GM19468 (cell line): ENCODE data around the gene PNMA1.
"Not testable (repeated sequence)": the region's sequence is repeated elsewhere in the genome, so short reads cannot be mapped to it uniquely, and the experiment has no call there.

Source experiments
- ATAC-seq: cut with Tn5 transposase; IDR thresholded peaks from one replicate; pipeline ENCODE4 v1.9.1; 2021; ENCODE audit warnings: mild to moderate bottlenecking, moderate library complexity, moderate number of reproducible peaks; ENCODE audit not compliant: unreplicated experiment; ENCODE audit errors: extremely low read depth

The PNMA1 gene

GRCh38 chr14:73719361-73719760, 5.2 kb upstream of the PNMA1 start:
- ATAC-seq: no peak

- ATAC-seq: no peak
Observed at GRCh38 chr14:73718418-73719251, 4.5 kb upstream of the PNMA1 start.

- no peak for ATAC-seq
Observed at GRCh38 chr14:73717711-73718417, 3.7 kb upstream of the PNMA1 start.

GRCh38 chr14:73717266-73717665, 3.1 kb upstream of the PNMA1 start:
- ATAC-seq: no peak

DNA sequence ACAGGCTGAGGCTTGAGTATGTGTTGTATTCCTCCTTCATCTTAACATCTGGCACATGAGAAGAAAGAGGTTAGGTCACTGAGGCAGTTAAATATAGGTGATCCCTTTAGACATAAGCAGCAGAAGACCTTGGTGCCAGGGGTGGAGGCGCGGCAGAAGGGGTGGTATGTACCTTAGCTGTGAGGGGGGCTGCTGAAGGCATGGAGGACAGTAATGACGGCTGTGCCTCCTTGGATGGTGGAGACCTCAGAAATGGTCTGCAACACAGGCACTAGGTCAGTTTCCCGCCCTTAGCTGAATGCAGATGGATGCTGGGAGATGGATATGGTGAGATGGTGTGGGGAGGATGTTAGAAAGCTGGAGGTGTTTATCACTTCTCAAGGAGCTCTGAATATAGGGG, 1.5 kb upstream of the PNMA1 start:
- ATAC-seq: no peak

- no peak for ATAC-seq
Observed at GRCh38 chr14:73714656-73715081, 485 bp upstream of the PNMA1 start.

DNA sequence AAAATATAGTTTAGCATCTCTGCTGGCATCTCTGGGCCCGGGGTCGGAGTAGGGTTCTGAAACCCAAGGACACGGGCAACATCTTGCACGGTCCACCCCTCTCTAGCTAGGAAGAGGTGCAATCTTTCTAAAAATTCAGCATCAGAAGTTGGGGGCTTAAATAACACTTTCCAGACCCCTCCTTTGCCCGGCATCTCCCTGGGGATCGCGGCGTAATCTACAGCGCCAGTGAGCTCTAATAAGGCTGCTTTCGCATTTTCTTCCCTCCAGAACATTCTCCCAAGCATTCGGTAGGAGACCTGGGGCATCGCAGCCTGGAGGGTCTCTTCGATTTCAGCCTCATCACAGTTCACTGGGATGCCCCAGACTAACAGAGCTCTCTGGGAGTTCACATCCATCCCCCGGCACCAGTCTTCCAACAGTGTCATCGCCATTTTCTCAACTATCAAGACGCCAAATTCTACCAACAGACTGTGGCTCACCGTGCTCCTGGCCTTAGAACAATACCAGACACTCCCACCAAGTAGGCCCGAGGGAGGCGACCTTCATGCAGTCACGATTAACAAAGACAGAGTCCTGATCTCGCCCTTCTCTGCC, 880 bp downstream of the PNMA1 start:
- no peak for ATAC-seq

- ATAC-seq: no peak
Observed at GRCh38 chr14:73712540-73713180, 1.5 kb downstream of the PNMA1 start.

GRCh38 chr14:73712071-73712506, 2.1 kb downstream of the PNMA1 start:
- ATAC-seq: no peak

DNA sequence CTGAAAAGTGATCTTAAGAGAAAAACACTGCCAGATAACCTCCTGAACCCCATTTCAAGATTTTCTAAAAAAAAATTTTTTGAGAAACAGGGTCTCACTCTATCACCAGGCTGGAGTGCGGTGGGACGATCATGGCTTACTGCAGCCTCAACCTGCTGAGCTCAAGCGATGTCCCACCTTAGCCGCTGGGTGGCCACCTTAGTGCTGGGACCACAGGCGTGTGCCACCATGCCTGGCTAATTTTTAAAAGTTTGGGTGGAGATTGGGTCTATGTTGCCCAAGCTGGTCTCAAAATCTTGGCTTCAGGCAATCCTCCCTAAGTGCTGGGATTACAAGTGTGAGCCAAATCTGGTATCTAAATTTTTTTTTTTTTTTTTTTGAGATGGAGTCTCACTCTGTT, 3.4 kb downstream of the PNMA1 start:
- no peak for ATAC-seq

DNA sequence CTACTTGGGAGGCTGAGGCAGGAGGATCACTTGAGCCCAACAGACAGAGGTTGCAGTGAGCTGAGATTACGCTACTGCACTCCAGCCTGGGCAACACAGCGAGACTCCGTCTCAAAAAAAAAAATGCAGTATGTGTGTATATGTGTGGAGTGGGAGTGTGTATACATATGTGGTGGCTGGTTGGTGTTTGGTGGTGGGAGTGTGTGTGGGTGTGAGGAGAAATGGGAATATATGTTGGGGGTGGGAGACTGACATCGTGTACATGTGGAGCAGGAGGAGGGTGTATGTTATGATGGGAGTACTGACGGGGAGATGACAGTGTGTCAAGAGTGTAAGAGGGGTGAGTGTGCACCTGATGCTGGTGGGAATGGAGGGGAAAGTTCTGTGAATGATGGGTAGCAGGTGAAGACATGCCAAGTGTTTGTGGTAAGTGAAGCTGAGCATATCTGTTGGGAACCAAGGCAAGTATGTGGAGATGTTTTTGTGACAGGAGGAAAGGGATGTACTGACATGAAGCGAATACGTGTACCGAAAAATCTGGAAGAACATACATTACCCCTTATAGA, 4.2 kb downstream of the PNMA1 start:
- no peak for ATAC-seq

GRCh38 chr14:73708076-73708475, 6.1 kb downstream of the PNMA1 start:
- not testable (repeated sequence) for ATAC-seq

DNA sequence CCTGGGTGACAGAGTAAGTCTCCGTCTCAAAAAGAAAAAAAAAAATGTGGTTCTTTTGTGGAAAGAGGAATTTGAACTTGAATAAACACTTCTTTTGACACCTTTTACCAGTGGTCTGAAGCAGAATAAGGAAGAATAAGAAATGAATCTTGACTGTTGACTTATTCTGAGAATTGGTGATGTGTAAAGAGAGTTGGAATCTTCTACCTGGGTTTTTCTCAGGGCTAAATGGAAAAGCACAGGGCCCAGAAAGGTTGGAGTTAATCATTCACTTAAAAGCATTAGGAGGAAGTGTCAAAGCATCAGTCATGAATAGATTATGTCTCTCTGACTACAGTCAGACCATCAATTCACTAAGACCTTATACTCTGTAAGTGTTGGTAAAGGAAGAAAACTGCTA, 13.9 kb downstream of the PNMA1 start:
- ATAC-seq: no peak

DNA sequence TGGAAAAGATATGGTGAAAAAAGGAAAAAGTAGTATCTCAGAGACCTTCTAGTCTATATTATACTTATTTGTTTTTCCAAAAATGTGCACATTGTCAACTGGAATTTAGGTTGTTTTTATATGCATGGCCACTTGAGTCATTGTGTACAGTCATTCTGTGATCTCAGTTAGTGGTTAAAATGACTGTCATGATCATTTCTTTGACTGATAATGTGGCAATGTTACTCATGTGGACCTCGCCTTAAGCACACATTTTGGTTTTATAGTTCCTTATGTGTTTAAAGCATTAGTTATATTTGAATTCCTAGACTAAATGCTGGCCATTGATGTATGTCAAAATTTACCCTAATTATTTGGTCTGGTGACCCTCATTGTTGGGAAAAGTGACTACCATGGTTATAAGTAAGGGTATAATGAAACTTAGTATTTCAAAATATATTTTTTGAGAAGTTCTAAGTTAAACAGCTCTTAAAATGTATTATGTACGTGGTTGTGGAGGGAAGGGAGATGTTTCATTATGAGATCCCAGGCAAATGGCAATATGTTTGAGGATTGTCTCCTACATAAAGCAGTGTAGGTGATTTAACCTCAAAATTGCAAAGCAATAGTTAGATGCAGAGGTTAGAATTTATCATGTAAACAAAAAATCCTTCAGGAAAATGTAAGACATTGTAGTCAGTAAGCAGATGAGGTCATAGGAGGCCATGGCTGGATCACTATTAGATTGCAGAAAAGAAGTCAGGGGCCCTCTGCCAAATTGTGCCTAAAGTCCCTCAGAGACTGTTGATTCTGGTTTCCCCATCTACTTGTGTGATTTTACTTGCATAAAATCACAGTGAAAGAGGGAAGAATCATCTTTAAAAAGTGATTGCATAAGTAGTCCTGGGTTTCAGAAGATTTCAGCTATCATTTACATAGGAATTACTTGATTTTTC, 17.5 kb downstream of the PNMA1 start:
- ATAC-seq: peak; percentile 46

- ATAC-seq: peak; percentile 7
Observed at GRCh38 chr14:73695997-73696396, 18.2 kb downstream of the PNMA1 start.

DNA sequence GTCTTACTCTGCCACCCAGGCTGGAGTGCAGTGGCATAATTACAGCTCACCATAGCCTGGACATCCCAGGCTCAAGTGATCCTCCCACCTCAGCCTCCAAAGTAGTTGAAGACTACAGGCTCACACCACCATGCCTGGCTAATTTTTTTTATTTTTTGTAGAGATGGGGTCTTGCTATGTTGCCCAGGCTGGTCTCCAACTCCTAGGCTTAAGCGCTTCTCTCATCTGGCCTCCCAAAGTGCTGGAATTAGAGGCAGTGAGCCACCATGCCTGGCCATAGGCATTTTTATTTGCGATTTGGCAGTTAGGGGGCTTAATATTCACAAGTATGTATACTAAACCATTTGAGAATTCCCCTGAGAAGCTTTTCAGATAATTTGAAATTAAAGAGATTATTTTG, 19.1 kb downstream of the PNMA1 start:
- ATAC-seq: no peak

- ATAC-seq: no peak
Observed at GRCh38 chr14:73694083-73694482, 20.1 kb downstream of the PNMA1 start.

DNA sequence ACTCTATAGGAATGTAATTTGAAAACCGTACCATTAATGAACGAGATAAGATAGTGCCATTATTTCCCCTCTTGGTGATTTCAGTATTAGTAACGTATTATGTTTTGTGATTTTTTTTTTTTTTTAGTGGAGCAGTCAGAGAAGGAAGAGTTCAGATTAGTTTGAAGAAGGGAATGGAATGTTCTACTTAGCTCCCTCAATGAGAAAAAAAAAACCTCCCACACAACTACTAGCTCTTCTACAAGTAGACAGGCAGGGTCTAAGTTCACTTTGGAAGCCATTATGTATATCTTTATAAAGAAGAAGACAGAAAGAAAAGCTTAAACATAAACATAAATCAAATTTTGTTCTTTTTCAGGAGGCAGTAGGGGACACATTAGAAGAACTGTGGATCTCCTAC, 27.3 kb downstream of the PNMA1 start:
- ATAC-seq: no peak

GRCh38 chr14:73685328-73685727, 28.9 kb downstream of the PNMA1 start:
- ATAC-seq: no peak
